Measurements from ENCODE around the gene DPP7.
A peak's percentile ranks its signal among the peaks of the same experiment; 100 is the strongest.
"Not testable (repeated sequence)": the region's sequence is repeated elsewhere in the genome, so short reads cannot be mapped to it uniquely, and the experiment has no call there.

DPP7 gene

DNA sequence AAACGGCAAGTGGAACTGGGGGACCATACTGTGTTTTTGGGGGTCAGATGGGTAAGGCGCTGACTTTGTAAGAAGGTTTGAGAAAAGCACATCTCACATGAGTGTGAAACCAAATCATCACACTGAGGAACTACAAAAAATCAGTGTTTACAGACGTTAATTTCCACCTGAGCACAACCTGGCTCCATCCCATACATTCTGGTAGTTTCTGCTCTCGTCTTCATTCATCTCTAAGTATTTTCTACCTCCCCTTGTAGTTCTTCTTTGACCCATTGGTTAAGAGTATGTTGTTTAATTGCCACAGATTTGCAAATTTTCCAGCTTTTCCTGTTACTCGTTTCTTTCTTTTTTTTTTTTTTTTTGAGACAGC, 8.9 kb upstream of the DPP7 start:
- peak overlapping the region; percentile 82 for H3K27ac ChIP-seq (ENCODE audit: low read length)
- peaks cover 3% of the 10 kb centered on the region for H3K36me3 ChIP-seq (replicated peaks; ENCODE audit: low read depth, low read length)
- peak overlapping the region; percentile 64 for H3K4me3 ChIP-seq (ENCODE audit: low read length)
- TF ChIP-seq, protein P1, sequence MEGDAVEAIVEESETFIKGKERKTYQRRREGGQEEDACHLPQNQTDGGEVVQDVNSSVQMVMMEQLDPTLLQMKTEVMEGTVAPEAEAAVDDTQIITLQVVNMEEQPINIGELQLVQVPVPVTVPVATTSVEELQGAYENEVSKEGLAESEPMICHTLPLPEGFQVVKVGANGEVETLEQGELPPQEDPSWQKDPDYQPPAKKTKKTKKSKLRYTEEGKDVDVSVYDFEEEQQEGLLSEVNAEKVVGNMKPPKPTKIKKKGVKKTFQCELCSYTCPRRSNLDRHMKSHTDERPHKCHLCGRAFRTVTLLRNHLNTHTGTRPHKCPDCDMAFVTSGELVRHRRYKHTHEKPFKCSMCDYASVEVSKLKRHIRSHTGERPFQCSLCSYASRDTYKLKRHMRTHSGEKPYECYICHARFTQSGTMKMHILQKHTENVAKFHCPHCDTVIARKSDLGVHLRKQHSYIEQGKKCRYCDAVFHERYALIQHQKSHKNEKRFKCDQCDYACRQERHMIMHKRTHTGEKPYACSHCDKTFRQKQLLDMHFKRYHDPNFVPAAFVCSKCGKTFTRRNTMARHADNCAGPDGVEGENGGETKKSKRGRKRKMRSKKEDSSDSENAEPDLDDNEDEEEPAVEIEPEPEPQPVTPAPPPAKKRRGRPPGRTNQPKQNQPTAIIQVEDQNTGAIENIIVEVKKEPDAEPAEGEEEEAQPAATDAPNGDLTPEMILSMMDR (IDR thresholded peaks at IDR 0.05; ENCODE audit: low read depth, low read length) = no peak
- no peak for TF ChIP-seq EZH2phosphoT487 (IDR thresholded peaks at IDR 0.05; ENCODE audit: low read depth)
- H3K9ac ChIP-seq (ENCODE audit: low read length) = peak overlapping the region; percentile 3; the same call in 1 of the 2 replicates
- no peaks in the 10 kb centered on the region for H3K27me3 ChIP-seq (ENCODE audit: low read depth, low read length)
- peak overlapping the region; percentile 65 for H3K4me2 ChIP-seq (ENCODE audit: low read length)
- peaks cover 31% of the 10 kb centered on the region for H3K79me2 ChIP-seq (ENCODE audit: low read length)
- no peaks in the 10 kb centered on the region for H3K9me3 ChIP-seq (ENCODE audit: insufficient read depth, low read length)
- no peaks in the 10 kb centered on the region for H4K20me1 ChIP-seq (ENCODE audit: insufficient read depth, low read length)
- no peak overlapping the region for H2AFZ ChIP-seq (ENCODE audit: low read depth, low read length)
- H3K4me1 ChIP-seq (ENCODE audit: low read length) = peaks cover 40% of the 10 kb centered on the region

DNA sequence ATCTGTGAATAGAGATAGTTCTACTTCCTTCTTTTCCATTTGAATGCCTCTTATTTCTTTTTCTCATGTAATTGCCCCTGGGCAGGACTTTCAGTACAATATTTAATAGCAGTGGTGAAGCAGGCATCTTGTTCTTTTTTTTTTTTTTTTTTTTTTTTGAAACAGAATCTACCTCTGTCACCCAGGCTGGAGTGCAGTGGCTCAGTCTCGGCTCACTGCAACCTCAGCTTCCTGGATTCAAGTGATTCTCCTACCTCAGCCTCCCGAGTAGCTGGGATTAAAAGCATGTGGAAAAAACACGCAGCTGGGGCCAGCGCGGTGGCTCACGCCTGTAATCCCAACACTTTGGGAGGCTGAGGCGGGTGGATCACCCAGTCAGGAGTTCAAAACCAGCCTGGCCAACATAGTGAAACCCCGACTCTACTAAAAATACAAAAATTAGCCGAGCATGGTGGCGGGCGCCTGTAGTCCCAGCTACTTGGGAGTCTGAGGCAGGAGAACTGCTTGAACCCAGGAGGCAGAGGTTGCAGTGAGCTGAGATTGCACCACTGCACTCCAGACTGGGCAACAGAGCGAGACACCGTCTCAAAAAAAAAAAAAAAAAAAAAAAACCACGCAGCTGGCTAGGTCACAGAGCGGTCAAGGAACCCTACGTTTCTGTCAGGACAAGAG, 8.4 kb upstream of the DPP7 start:
- H3K9ac ChIP-seq (ENCODE audit: low read length) = peak overlapping the region; percentile 42; the same call in 1 of the 2 replicates
- not testable (repeated sequence) for H3K27me3 ChIP-seq (ENCODE audit: low read depth, low read length); H2AFZ ChIP-seq (ENCODE audit: low read depth, low read length); H4K20me1 ChIP-seq (ENCODE audit: insufficient read depth, low read length); H3K9me3 ChIP-seq (ENCODE audit: insufficient read depth, low read length); H3K36me3 ChIP-seq (replicated peaks; ENCODE audit: low read depth, low read length)
- peak overlapping the region; percentile 65 for H3K4me2 ChIP-seq (ENCODE audit: low read length)
- peaks cover 44% of the 10 kb centered on the region for H3K4me1 ChIP-seq (ENCODE audit: low read length)
- peaks cover 26% of the 10 kb centered on the region for H3K79me2 ChIP-seq (ENCODE audit: low read length)
- peak overlapping the region; percentile 64 for H3K4me3 ChIP-seq (ENCODE audit: low read length)
- H3K27ac ChIP-seq (ENCODE audit: low read length) = peak overlapping the region; percentile 82

DNA sequence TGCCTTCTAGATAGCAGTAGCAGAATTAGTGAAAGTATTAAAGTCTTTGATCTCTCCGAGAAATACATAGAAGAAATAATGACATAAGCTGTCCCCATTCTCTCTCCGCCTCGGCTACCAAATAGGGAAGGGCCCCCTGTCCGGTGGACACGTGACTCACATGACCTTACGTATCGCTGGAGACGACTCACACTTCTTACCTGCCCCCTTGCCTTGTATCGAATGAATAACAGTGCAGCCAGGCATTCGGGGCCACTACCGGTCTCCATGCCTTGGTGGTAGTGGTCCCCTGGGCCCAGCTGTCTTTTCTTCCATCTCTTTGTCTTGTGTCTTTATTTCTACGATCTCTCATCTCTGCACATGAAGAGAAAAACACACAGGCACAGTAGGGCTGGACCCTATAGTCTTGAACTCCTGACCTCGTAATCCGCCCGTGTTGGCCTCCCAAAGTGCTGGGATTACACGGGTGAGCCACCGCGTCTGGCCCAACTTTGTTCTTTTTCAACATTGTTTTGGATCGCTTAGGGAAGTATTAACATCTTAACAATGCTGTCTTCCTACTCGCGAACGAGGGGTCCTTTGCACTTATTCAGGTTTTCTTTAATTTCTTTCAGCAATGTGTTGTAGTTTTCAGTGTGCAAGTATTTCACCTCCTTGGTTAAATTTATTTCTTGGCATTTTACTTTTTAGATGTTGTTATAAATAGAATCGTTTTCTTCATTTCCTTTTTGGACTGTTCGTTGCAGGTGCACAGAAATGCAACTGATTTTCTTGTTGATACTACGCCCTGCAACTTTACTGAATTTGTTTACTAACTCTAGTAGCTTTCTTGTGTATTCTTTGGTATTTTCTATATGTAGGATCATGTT, 7.6 kb upstream of the DPP7 start:
- H3K36me3 ChIP-seq (replicated peaks; ENCODE audit: low read depth, low read length); H3K9me3 ChIP-seq (ENCODE audit: insufficient read depth, low read length); H4K20me1 ChIP-seq (ENCODE audit: insufficient read depth, low read length); H3K27me3 ChIP-seq (ENCODE audit: low read depth, low read length); H2AFZ ChIP-seq (ENCODE audit: low read depth, low read length): not testable (repeated sequence)
- Histone ChIP-seq H3K4me3 (ENCODE audit: low read length) (peak overlapping the region; percentile 64), H3K4me1 (ENCODE audit: low read length) (peaks cover 44% of the 10 kb centered on the region), H3K27ac (ENCODE audit: low read length) (peak overlapping the region; percentile 82), H3K9ac (ENCODE audit: low read length) (peak overlapping the region; percentile 42), H3K4me2 (ENCODE audit: low read length) (peak overlapping the region; percentile 65), H3K79me2 (ENCODE audit: low read length) (peaks cover 18% of the 10 kb centered on the region)

DNA sequence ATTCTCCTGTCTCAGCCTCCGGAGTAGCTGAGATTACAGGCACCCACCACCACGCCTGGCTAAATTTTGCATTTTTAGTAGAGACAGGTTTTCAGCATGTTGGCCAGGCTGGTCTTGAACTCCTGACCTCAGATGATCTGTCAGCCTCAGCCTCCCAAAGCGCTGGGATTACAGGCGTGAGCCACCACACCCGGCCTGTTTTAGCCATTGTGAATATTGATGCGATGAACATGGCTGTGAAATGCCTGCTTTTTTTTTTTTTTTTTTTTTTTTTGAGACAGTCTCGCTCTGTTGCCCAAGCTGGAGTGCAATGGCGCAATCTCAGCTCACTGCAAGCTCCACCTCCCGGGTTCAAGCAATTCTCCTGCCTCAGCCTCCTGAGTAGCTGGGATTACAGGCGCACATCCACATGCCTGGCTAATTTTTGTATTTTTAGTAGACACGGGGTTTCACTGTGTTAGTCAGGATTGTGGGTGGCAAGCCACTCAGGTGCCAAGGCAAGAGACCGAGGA, 3.6 kb upstream of the DPP7 start:
- H3K9me3 ChIP-seq (ENCODE audit: insufficient read depth, low read length); H2AFZ ChIP-seq (ENCODE audit: low read depth, low read length); H3K79me2 ChIP-seq (ENCODE audit: low read length); H3K27me3 ChIP-seq (ENCODE audit: low read depth, low read length); H3K27ac ChIP-seq (ENCODE audit: low read length); H3K4me3 ChIP-seq (ENCODE audit: low read length); H3K9ac ChIP-seq (ENCODE audit: low read length); H4K20me1 ChIP-seq (ENCODE audit: insufficient read depth, low read length); H3K4me2 ChIP-seq (ENCODE audit: low read length); H3K36me3 ChIP-seq (replicated peaks; ENCODE audit: low read depth, low read length): not testable (repeated sequence)
- peaks cover 33% of the 10 kb centered on the region for H3K4me1 ChIP-seq (ENCODE audit: low read length)

DNA sequence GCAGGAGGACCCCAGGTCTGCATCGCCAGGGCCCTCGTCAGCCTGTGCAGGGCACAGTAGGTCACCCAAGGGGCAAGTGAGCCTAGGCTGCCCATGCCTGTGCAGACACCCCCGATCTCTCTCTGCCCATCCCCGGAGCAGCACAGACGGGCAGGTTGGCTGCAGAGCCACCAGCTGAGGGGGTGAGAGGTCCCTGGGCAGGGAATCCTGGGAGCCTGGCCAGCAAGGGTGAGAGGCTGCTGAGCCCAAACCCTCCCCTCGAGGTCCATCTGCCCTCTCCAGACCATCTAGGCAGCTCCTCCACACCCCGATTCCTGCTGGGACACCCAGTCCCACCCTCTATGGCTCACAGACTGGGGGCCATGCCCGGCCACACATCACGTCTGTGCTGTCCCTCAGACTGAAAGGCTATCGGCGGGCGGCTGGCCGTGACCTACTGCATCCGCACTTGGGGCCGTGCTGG, 2.8 kb upstream of the DPP7 start:
- H3K9ac ChIP-seq (ENCODE audit: low read length) = no peak overlapping the region
- no peaks in the 10 kb centered on the region for H4K20me1 ChIP-seq (ENCODE audit: insufficient read depth, low read length)
- H2AFZ ChIP-seq (ENCODE audit: low read depth, low read length) = no peak overlapping the region
- no peak overlapping the region for H3K4me2 ChIP-seq (ENCODE audit: low read length)
- H3K4me3 ChIP-seq (ENCODE audit: low read length) = no peak overlapping the region
- no peaks in the 10 kb centered on the region for H3K36me3 ChIP-seq (replicated peaks; ENCODE audit: low read depth, low read length)
- TF ChIP-seq, protein P1 (IDR thresholded peaks at IDR 0.05; ENCODE audit: low read depth, low read length) = no peak
- no peak for TF ChIP-seq EZH2phosphoT487 (IDR thresholded peaks at IDR 0.05; ENCODE audit: low read depth)
- no peak overlapping the region for H3K27ac ChIP-seq (ENCODE audit: low read length)
- no peaks in the 10 kb centered on the region for H3K79me2 ChIP-seq (ENCODE audit: low read length)
- no peaks in the 10 kb centered on the region for H3K9me3 ChIP-seq (ENCODE audit: insufficient read depth, low read length)
- H3K4me1 ChIP-seq (ENCODE audit: low read length) = peaks cover 24% of the 10 kb centered on the region
- H3K27me3 ChIP-seq (ENCODE audit: low read depth, low read length) = peaks cover 6% of the 10 kb centered on the region; the same call in 1 of the 2 replicates
